SK-N-SH (cell line): ENCODE measurements around the gene GABRG3. TPM values are rescaled to one million over a fixed set of nuclear protein-coding genes. Genes with fewer than 3 reads are reported as not detected.

Source experiments
- CTCF ChIA-PET: fragments of 300-600, 350-600 bp; formaldehyde crosslinking; extraction: SDS; loops from one replicate; lab custom pipeline; 2021; lab: Yijun Ruan, JAX
- POLR2A ChIA-PET: fragments of 350-600 bp; sonication (Branson Sonifier 250); formaldehyde crosslinking; extraction: SDS; loops from one replicate; lab custom pipeline; 2020; ENCODE audit warnings: antibody characterized with exemption, inconsistent platforms; lab: Yijun Ruan, JAX
- DNase-seq: peaks from one replicate; pipeline ENCODE4 v3.0.0; 2012
- H2AFZ ChIP-seq: fragments of 200-600 bp; sonication (generic); 2 replicates; pipeline ENCODE4 v1.8.1; 2016; ENCODE audit warnings: antibody characterized with exemption, mild to moderate bottlenecking, low read depth
- H3F3A ChIP-seq: fragments of 200-600 bp; sonication (generic); replicated peaks from 2 replicates; pipeline ENCODE3; 2016; ENCODE audit warnings: antibody characterized with exemption, mild to moderate bottlenecking; ENCODE audit not compliant: insufficient read depth
- H3K27ac ChIP-seq, 2 experiments: fragments of 200-500 bp in 1 of 2; fragments of 200-600 bp in 1 of 2; sonication (Bioruptor generic) in 1 of 2; sonication (generic), shearing (Covaris generic) in 1 of 2; 2 replicates each; pipeline versions ENCODE4 v1.5.1 to v1.6.1; 2014 to 2016; ENCODE audit warnings: low read depth in 2 of 2, inconsistent platforms in 1 of 2, low read length in 1 of 2, mild to moderate bottlenecking in 1 of 2, mixed read lengths in 1 of 2
- H3K27me3 ChIP-seq: fragments of 200-600 bp; sonication (generic), shearing (Covaris generic); 2 replicates; pipeline ENCODE4 v1.6.1; 2016; ENCODE audit warnings: mixed run types; ENCODE audit not compliant: insufficient read depth
- H3K36me3 ChIP-seq, 2 experiments: fragments of 200-500 bp in 1 of 2; fragments of 200-600 bp in 1 of 2; sonication (Bioruptor generic) in 1 of 2; sonication (generic) in 1 of 2; replicated peaks in 1 of 2; 2 replicates each; pipeline versions ENCODE3 to v1.5.1; 2014 to 2016; ENCODE audit warnings: low read length in 1 of 2, mild to moderate bottlenecking in 1 of 2; ENCODE audit not compliant: insufficient read depth in 2 of 2, control insufficient read depth in 1 of 2
- H3K4me1 ChIP-seq, 2 experiments: fragments of 200-500 bp in 1 of 2; fragments of 200-600 bp in 1 of 2; sonication (Bioruptor generic) in 1 of 2; sonication (generic), shearing (Covaris generic) in 1 of 2; 2 replicates each; pipeline versions ENCODE4 v1.5.1 to v1.6.1; 2014 to 2016; ENCODE audit warnings: low read depth in 1 of 2, low read length in 1 of 2, mixed run types in 1 of 2; ENCODE audit not compliant: insufficient read depth in 2 of 2, control insufficient read depth in 1 of 2
- H3K4me2 ChIP-seq: fragments of 200-600 bp; sonication (generic), shearing (Covaris generic); 2 replicates; pipeline ENCODE4 v1.6.1; 2017; ENCODE audit warnings: mixed run types
- H3K4me3 ChIP-seq, 2 experiments: fragments of 200-500 bp in 1 of 2; fragments of 200-600 bp in 1 of 2; sonication (Bioruptor generic) in 1 of 2; sonication (generic), shearing (Covaris generic) in 1 of 2; 2 replicates each; pipeline versions ENCODE4 v1.5.1 to v1.8.1; 2014 to 2016; ENCODE audit warnings: low read depth in 2 of 2, inconsistent platforms in 1 of 2, low read length in 1 of 2, mild to moderate bottlenecking in 1 of 2, mixed read lengths in 1 of 2, moderate library complexity in 1 of 2
- H3K79me2 ChIP-seq: fragments of 200-600 bp; sonication (generic); 2 replicates; pipeline ENCODE4 v1.8.1; 2017; ENCODE audit warnings: mild to moderate bottlenecking; ENCODE audit not compliant: insufficient read depth
- H3K9ac ChIP-seq: fragments of 200-600 bp; sonication (generic); 2 replicates; pipeline ENCODE4 v1.6.1; 2017; ENCODE audit warnings: mixed run types
- H3K9me2 ChIP-seq: fragments of 200-600 bp; sonication (generic); 2 replicates; pipeline ENCODE4 v1.6.1; 2017; ENCODE audit warnings: mixed run types
- H3K9me3 ChIP-seq: fragments of 200-600 bp; sonication (generic); 2 replicates; pipeline ENCODE4 v1.6.1; 2017; ENCODE audit warnings: mixed run types, mild to moderate bottlenecking, moderate library complexity
- H4K20me1 ChIP-seq: fragments of 200-600 bp; sonication (generic); 2 replicates; pipeline ENCODE4 v1.6.1; 2017; ENCODE audit warnings: mild to moderate bottlenecking, mixed run types; ENCODE audit not compliant: insufficient read depth
- EP300 ChIP-seq, 2 experiments: IDR thresholded peaks; 2 replicates each; pipeline versions ENCODE4 v1.4.0 to v1.6.1; 2012; ENCODE audit warnings: borderline replicate concordance in 1 of 2, low read depth in 1 of 2, low read length in 1 of 2
- EZH2phosphoT487 ChIP-seq: fragments of 200-600 bp; sonication (generic); IDR thresholded peaks from 2 replicates; pipeline ENCODE4 v1.6.1; 2017; ENCODE audit warnings: low read depth, mixed run types, mild to moderate bottlenecking, antibody characterized with exemption, moderate library complexity, borderline replicate concordance
- FOXJ3 ChIP-seq: sonication (generic); formaldehyde crosslinking; IDR thresholded peaks from 2 replicates; pipeline ENCODE4 v1.5.1; 2020; ENCODE audit warnings: mild to moderate bottlenecking, missing genetic modification reagents
- GATA2 ChIP-seq: sonication (generic); formaldehyde crosslinking; IDR thresholded peaks from 2 replicates; pipeline ENCODE4 v1.5.0; 2020; ENCODE audit warnings: mild to moderate bottlenecking, missing genetic modification reagents
- IRF3 ChIP-seq: fragments of 150-350 bp; IDR thresholded peaks from 2 replicates; pipeline ENCODE4 v1.6.1; 2016; ENCODE audit warnings: mild to moderate bottlenecking, low read depth, low read length
- MEF2A ChIP-seq: IDR thresholded peaks from 2 replicates; pipeline ENCODE4 v1.4.0; 2012; ENCODE audit warnings: low read depth, borderline replicate concordance
- MXI1 ChIP-seq: IDR thresholded peaks from 2 replicates; pipeline ENCODE4 v1.6.1; 2012; ENCODE audit warnings: mild to moderate bottlenecking, low read depth, low read length, improper control_type of control experiment
- REST ChIP-seq: IDR thresholded peaks from 2 replicates; pipeline ENCODE4 v1.6.1; 2012; ENCODE audit warnings: mild to moderate bottlenecking, low read depth, low read length, moderate library complexity
- RFX5 ChIP-seq: IDR thresholded peaks from 2 replicates; pipeline ENCODE4 v1.6.1; 2012; ENCODE audit warnings: mild to moderate bottlenecking, improper control_type of control experiment, low read length
- SIN3A ChIP-seq: IDR thresholded peaks from 2 replicates; pipeline ENCODE4 v1.6.1; 2012; ENCODE audit warnings: low read depth, mild to moderate bottlenecking, low read length, moderate library complexity, borderline replicate concordance
- TAF1 ChIP-seq: IDR thresholded peaks from 2 replicates; pipeline ENCODE4 v1.6.1; 2012; ENCODE audit warnings: low read depth, mild to moderate bottlenecking, low read length, moderate library complexity, borderline replicate concordance
- TEAD4 ChIP-seq: IDR thresholded peaks from 2 replicates; pipeline ENCODE4 v1.4.0; 2012; ENCODE audit warnings: mild to moderate bottlenecking, borderline replicate concordance; ENCODE audit not compliant: insufficient read depth
- USF2 ChIP-seq: fragments of 150-350 bp; IDR thresholded peaks from 2 replicates; pipeline ENCODE4 v1.6.1; 2017; ENCODE audit warnings: antibody characterized with exemption, low read length, low read depth, borderline replicate concordance
- ZBTB33 ChIP-seq: IDR thresholded peaks from 2 replicates; pipeline ENCODE4 v1.4.0; 2012; ENCODE audit warnings: low read depth, borderline replicate concordance
- WGBS: methylation state at CpG from one replicate; pipeline ENCODE4 v1.1.6; 2017; ENCODE audit warnings: low lambda C conversion rate; 5-methylcytosine and 5-hydroxymethylcytosine counted together
- polyA plus RNA-seq, 3 experiments: library from polyadenylated mRNA; depleted of rRNA; stranded (reverse); fragments of >200 nt; gene quantifications; 2 replicates each; pipeline ENCODE4 v1.2.3, GENCODE V29; 2012

GABRG3 gene
- polyA plus RNA-seq, 1 of the 3 experiments (the other 2 are of a cell fraction): not detected

GRCh38 chr15:27587810-27588209 is 616.8 kb downstream of the GABRG3 start:
- Histone ChIP-seq H3K4me1 (no peaks in the 10 kb centered on the region), H3K9me2 (no peaks in the 10 kb centered on the region), H3K4me2 (no peak overlapping the region), H3F3A (no peaks in the 10 kb centered on the region), H2AFZ (no peak overlapping the region), H3K9me3 (no peaks in the 10 kb centered on the region), H3K4me3 (no peak overlapping the region), H3K27ac (no peak overlapping the region), H3K79me2 (no peaks in the 10 kb centered on the region), H4K20me1 (no peaks in the 10 kb centered on the region), H3K36me3 (no peaks in the 10 kb centered on the region), H3K27me3 (no peaks in the 10 kb centered on the region), H3K9ac (no peak overlapping the region)
- ChIA-PET POLR2A (no interaction called here), CTCF (no interaction called here)
- TF ChIP-seq SIN3A (no peak), ZBTB33 (no peak), IRF3 (no peak), MEF2A (no peak)
- no peak for DNase-seq
- WGBS: 42% methylated on average over 10 of the region's 14 CpGs

- Histone ChIP-seq H3K9me2 (no peaks in the 10 kb centered on the region), H3K4me3 (no peak overlapping the region), H3K4me2 (no peak overlapping the region), H3K27ac (no peak overlapping the region), H3K36me3 (no peaks in the 10 kb centered on the region), H3K79me2 (no peaks in the 10 kb centered on the region), H2AFZ (no peak overlapping the region), H3F3A (no peaks in the 10 kb centered on the region), H3K9ac (no peak overlapping the region), H3K4me1 (no peaks in the 10 kb centered on the region; a peak in 1 of 4 replicates), H3K27me3 (no peaks in the 10 kb centered on the region), H4K20me1 (no peaks in the 10 kb centered on the region), H3K9me3 (no peaks in the 10 kb centered on the region)
- WGBS: 22% methylated on average over 9 of the region's 9 CpGs
- CTCF ChIA-PET: interaction anchor here (0.6 kb wide), 1 partner anchor 201 kb away, joined by 3 read pairs; no protein-coding TSS in a partner anchor
- DNase-seq: no peak
- POLR2A ChIA-PET: no interaction called here
- TF ChIP-seq EP300 (IDR thresholded peaks at IDR 0.05; ENCODE audit: borderline replicate concordance in 1 of 2, low read depth in 1 of 2, low read length in 1 of 2) (no peak), TAF1 (no peak), USF2 (no peak), FOXJ3 (CRISPR knock-in tag) (no peak), IRF3 (no peak), MEF2A (no peak), TEAD4 (no peak), GATA2 (no peak), MXI1 (no peak), REST (no peak), RFX5 (no peak), EZH2phosphoT487 (no peak), ZBTB33 (no peak)
Measured at GRCh38 chr15:27589260-27589659, 618.3 kb downstream of the GABRG3 start.
